GM04504 (cell line): ENCODE results near the gene JPH3.

Experiments
- DNase-seq: peaks from one replicate; pipeline ENCODE4 v3.0.0-alpha.2; 2012; ENCODE audit warnings: low read depth

Gene JPH3

DNA sequence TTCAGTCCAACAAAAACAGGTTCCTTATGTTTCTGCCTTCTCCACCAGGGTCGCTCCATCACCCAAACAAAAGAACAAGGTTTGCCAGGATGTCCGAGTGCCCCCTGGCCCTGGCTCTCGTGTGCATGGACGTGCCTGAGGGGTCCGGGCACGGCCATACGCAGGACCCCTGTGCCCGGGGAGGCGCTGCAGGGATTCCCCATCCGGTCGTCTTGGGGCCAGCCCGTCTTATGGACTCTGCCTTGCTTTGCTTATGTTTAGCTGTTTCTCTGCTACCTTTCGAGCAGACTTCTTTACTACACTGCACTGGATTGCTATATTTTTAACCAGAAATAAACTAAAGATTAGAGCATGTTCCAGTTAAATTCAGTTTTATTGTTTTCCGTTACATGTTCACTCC, 95.5 kb downstream of the JPH3 start:
- no peak for DNase-seq

DNA sequence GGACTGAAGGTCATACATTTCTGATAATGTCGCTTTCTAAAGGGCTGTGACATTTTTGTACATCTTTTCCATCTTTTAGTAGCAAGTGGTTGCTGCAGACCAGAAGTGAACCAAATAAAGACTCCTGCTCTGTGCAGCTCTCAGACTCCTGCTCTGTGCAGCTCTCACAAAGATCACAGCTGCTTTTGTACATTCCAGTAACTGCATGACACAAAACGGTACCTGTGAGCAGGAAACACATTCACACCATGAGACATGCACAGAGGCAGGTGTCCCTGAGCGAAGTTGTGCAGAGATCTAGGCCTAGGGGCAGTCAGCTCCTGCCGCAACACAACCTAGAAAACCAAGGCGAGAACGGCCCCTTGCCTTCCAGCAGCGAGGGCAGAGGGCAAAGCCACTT, 95.9 kb downstream of the JPH3 start:
- DNase-seq: no peak

DNA sequence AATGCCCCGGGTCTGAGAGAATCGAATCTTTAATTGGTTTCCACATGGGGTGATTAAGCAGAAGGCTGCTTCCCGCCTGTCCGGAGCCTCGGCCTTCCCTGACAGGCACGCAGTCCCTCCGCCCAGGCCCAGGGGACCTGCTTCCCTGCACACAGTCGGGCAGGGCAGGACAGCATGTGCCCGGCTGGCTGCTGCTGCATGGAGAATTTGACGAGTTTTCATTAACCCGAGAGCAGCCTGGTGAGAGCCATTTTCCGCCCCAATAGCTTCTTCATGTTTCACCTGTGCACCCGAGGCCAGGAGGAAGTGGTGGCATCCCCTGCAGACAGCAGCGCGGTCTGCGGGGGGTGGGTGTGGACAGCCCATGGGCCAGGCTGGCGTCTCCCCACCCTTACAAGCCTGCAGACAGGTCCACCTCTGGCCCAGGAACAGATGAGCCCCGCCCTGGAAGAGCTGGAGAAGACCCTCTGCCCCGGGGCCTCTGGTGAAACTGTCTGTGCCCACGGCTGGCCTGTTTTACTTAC, 96.4 kb downstream of the JPH3 start:
- DNase-seq: no peak

DNA sequence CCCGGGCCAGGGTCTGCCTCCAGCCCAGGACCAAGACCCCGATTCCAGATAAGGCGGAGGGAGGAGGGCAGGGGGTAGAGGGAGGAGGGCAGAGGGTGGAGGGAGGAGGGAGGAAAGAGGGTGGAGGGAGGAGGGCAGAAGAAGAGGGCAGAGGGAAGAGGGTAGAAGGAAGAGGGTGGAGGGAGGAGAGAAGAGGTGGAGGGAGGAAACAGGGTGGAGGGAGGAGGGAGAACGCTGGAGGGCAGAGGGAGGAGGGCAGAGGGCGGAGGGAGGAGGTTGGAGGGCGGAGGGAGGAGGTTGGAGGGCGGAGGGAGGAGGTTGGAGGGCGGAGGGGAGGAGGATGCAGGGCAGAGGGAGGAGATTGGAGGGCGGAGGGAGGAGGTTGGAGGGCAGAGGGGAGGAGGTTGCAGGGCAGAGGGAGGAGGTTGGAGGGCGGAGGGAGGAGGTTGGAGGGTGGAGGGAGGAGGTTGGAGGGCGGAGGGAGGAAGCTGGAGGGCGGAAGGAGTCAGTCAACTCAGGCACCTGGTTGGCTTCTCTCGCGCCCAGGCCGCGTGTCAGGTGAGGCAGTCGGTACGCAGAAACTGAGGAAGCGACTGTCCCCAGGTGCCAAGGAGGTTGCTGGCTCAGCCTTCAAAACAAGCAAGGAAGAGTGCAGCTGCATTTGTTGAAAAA, 98.2 kb downstream of the JPH3 start:
- DNase-seq: no peak

- DNase-seq: no peak
Measured at GRCh38 chr16:87701078-87701460, 98.8 kb downstream of the JPH3 start.

GRCh38 chr16:87701505-87701921, 99.2 kb downstream of the JPH3 start:
- DNase-seq: no peak

DNA sequence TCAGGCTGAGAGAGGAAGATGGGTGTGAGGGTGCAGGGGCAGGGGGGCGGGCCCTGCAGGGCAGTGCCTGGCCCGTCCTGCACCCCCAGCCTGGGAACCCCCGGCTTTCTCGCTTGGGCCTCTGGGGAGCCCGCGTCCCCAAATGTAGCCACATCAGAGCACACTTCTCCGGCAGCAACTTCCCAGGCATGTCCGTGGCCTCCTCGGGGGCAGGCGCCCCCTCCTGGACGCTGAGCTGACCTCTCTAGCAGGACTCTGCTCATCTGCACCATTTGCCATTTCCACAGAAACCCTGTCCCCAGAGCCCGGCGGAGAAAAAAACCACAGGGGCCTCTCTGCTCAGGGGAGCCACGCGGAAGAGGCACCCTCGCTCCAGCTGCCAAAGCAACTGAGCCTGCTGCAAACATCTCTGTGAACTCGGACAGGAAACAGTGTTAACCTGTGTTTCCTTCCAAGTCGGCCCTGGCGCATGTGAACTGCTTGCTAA, 100.1 kb downstream of the JPH3 start:
- no peak for DNase-seq

DNA sequence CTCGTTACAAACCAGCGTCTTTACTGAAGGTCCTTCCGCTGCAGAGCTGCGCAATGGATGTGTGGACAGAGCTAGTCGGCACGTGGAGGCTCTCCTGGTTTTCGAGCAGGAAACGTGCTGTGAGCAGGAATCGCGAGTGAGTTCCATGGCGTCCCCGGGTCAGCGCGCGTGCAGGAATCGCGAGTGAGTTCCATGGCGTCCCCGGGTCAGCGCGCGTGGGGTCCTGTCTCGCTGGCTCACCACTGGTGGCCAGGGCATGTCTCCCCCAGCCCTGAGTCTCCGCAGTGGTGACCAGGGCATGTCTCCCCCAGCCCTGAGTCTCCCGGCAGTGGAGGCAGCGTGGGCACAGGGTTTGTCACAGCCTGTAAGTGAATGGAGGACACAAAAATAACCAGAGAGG, 100.8 kb downstream of the JPH3 start:
- DNase-seq: no peak

DNA sequence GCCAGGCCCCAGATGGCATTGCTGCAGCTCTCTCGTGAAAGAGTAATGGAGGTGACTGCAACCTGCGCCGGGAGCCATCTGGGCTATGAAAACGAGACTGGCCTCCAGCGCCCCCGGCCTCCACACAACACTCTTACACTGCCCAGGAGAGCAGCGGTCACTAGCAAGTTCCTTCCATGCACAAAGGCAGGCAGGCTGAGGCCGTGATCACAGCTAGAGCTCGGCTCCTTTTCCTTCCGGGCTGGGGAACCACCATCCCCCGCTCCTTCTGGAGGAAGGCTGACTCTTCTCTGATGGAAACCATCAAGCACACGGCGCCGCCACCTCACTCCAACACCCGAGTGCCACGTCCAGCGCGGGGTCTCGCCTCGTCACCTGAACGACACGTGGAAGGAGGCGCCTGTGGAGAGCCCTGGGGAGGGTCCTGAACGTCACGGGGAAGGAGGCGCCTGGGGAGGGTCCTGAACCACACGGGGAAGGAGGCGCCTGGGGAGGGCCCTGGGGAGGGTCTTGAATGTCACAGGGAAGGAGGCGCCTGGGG, 101.6 kb downstream of the JPH3 start:
- DNase-seq: no peak

DNA sequence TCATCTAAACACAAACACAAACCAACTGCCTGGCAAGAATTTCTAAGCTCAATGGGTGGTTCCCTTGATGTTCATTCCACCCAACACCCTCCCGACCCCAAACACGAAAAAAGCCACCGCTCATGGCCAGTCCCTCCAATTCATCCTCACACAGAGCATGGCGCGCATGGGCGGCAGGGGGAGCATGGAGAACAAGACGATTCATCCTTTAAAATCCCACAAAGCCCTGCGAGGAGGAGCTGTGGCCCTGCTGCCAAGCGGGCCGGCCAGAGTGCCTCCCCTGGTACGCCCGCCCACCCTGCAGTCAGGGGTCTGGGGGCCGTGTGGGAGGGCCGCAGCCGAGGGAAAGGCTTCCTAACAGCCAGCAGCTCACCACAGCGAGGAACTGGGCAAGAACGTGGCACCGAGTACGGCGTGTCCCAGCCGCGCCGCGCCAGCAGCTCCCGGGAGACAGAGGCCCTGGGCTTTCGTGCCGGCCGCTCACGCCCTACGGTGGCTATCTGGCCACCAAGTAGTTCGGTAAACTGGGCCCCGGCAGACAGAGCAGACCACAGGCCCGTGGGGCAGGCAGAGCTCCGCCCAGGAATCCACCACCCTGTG, 102.5 kb downstream of the JPH3 start:
- DNase-seq: no peak

- DNase-seq: no peak
Measured at GRCh38 chr16:87705771-87706277, 103.5 kb downstream of the JPH3 start.

DNA sequence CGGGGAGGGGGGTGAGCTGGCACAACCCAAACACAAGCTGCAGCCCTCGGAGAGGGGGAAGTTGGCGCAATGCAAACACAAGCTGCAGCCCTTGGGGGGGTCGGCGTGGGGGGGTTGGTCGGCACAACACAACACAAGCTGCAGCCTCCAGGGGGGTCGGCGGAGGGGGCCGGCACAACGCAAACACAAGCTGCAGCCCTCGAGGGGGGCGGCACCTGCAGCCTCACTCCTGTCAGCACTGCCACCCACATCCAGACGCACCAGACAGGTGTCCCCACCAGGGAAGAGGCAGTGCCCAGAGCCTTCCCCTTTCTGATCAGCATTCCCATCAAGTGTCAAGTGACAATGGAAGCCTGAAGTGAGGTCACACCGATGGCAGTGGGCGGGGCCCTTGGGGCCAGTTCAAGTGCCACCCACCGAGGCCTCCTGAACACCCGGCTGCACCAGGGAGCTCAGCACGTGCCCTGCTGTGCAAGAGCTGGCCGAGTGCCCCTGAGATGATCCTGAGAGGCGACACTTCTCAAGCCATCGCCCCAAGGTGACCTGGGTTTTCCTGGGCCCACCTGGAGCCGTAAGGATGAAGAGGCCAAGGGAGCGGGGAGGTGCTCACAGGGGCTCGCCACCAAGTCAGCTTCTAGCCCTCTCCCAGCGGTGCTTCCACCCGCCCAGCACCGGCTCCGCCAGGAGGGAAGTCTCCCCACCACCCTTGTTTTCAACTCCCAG, 104.1 kb downstream of the JPH3 start:
- DNase-seq: no peak

GRCh38 chr16:87707097-87707496, 104.8 kb downstream of the JPH3 start:
- DNase-seq: no peak

DNA sequence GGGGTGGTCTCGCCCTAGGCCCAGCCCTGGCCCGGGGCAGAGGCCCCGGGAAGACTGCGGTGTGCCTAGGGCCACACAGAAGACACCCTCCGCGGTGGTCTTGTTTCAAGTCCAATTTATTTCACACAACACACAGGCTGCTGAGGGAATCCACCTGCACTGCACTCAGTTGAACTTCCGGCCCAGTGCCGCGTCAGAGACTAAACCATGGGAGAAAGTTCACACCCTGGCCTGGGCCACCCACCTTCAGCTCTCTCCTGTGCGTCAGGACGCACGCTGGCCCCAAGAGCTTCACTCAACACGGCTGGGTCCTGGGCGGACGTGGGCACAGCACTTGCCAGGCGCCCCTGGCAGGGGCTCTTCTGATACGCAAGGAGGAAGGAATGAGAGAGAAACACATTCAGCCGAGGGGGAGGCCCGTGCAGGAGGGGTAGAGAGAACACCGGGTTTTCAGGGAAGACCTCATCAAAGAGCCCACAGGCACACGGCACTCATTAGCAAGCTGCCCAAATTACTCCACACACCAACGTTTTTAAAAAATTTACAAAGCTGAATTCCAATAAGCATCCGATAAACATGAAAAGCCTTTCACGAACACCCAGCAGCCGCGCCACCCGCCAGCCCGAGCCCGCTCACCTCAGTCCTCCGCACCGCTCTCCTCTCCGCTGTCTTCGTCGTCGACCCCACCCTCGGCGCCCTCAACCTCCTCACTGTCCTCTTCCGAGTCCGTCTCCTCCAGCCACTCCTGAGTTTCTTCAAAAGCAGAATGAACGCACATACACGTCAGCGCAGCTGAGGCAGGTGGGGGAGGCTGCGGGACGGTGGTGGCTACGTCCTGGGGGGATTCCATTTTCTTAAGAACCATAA, 105.6 kb downstream of the JPH3 start:
- no peak for DNase-seq

- no peak for DNase-seq
Measured at GRCh38 chr16:87708881-87709638, 106.8 kb downstream of the JPH3 start.

- no peak for DNase-seq
Measured at GRCh38 chr16:87709677-87710076, 107.4 kb downstream of the JPH3 start.

GRCh38 chr16:87710887-87711286, 108.6 kb downstream of the JPH3 start:
- no peak for DNase-seq

- no peak for DNase-seq
Measured at GRCh38 chr16:87712184-87712762, 110.0 kb downstream of the JPH3 start.

GRCh38 chr16:87713451-87714229, 111.3 kb downstream of the JPH3 start:
- no peak for DNase-seq

GRCh38 chr16:87715231-87715630, 112.9 kb downstream of the JPH3 start:
- no peak for DNase-seq
